ENCODE data around the gene CER1.

DNA sequence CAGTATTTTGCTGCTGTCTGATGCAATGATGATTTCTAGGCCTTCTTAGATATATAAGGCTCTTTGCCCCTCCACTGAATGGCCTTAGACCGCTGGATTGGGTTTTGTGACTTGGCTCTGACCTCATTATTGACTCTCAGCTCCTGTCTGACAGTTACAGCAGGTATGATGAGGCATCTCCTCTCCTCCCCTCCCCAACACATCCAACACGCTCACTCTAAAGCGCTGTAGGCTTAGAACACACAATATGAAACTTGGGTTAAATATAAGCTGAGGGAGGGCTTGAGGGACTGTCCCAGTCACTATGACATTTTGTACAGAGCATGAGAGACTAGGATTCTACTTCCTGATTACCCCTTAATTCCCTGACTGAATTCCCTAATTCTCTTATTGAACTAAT lies 18.8 kb upstream of the CER1 start:
- TF ChIP-seq HDGF (IDR thresholded peaks at IDR 0.05; ENCODE audit: borderline replicate concordance) (no peak), FOXA1 (IDR thresholded peaks at IDR 0.05) (no peak), FOXK2 (IDR thresholded peaks at IDR 0.05) (no peak), FOXM1 (IDR thresholded peaks at IDR 0.05; ENCODE audit: borderline replicate concordance) (no peak)

Measured in HEK293T (cell line).